SK-N-SH treated with all-trans-retinoic acid at 6 μM for 48 hours (cell line): Measurements from ENCODE around the gene FAR1.

Experiments
- ATAC-seq: fragments of 200-7000 bp; cut with Tn5 transposase; 3 replicates; pipeline ENCODE4 v1.9.1; 2020; ENCODE audit warnings: mild to moderate bottlenecking, moderate library complexity
- ARNTL ChIP-seq: fragments of 450-650 bp; formaldehyde crosslinking; IDR thresholded peaks from 2 replicates; pipeline ENCODE4 v1.5.0; 2020; ENCODE audit warnings: low read depth, mild to moderate bottlenecking, moderate library complexity, borderline replicate concordance
- BACH2 ChIP-seq: fragments of 250-450 bp; sonication (Bioruptor Pico); IDR thresholded peaks from 2 replicates; pipeline ENCODE4 v1.9.0; 2021; ENCODE audit warnings: mild to moderate bottlenecking, borderline replicate concordance
- CSDC2 ChIP-seq: fragments of 250-450 bp; sonication (Bioruptor Pico); IDR thresholded peaks from 2 replicates; pipeline ENCODE4 v1.5.0; 2020; ENCODE audit warnings: mild to moderate bottlenecking, moderate library complexity
- ESRRG ChIP-seq: fragments of 250-450 bp; sonication (Bioruptor Pico); IDR thresholded peaks from 2 replicates; pipeline ENCODE4 v1.6.1; 2021; ENCODE audit warnings: mild to moderate bottlenecking
- GLIS3 ChIP-seq: fragments of 250-450 bp; sonication (Bioruptor Pico); IDR thresholded peaks from 2 replicates; pipeline ENCODE4 v1.5.0; 2020; ENCODE audit warnings: mild to moderate bottlenecking, moderate library complexity
- ISL1 ChIP-seq: fragments of 250-450 bp; sonication (Bioruptor Pico); IDR thresholded peaks from 2 replicates; pipeline ENCODE4 v2.1.2; 2022; ENCODE audit warnings: mild to moderate bottlenecking, moderate library complexity
- OSR1 ChIP-seq: fragments of 250-450 bp; sonication (Bioruptor Pico); IDR thresholded peaks from 2 replicates; pipeline ENCODE4 v1.8.0; 2022; ENCODE audit warnings: moderate library complexity, mild to moderate bottlenecking, inconsistent platforms
- PATZ1 ChIP-seq: fragments of 250-450 bp; sonication (Bioruptor Pico); IDR thresholded peaks from 2 replicates; pipeline ENCODE4 v1.8.0; 2020; ENCODE audit warnings: mild to moderate bottlenecking, moderate library complexity, borderline replicate concordance
- POU6F1 ChIP-seq: fragments of 250-450 bp; sonication (Bioruptor Pico); IDR thresholded peaks from 2 replicates; pipeline ENCODE4 v1.8.0; 2021; ENCODE audit warnings: low read depth, mild to moderate bottlenecking, moderate library complexity, borderline replicate concordance
- PPARA ChIP-seq: fragments of 250-450 bp; sonication (Bioruptor Pico); IDR thresholded peaks from 2 replicates; pipeline ENCODE4 v1.5.0; 2020; ENCODE audit warnings: mild to moderate bottlenecking, borderline replicate concordance
- RARB ChIP-seq: fragments of 250-450 bp; sonication (Bioruptor Pico); IDR thresholded peaks from 2 replicates; pipeline ENCODE4 v1.8.0; 2021; ENCODE audit warnings: mild to moderate bottlenecking, moderate library complexity
- SNAI2 ChIP-seq: fragments of 250-450 bp; sonication (Bioruptor Pico); IDR thresholded peaks from 2 replicates; pipeline ENCODE4 v1.5.0; 2020; ENCODE audit warnings: mild to moderate bottlenecking, moderate library complexity
- TCF4 ChIP-seq: fragments of 250-450 bp; sonication (Bioruptor Pico); IDR thresholded peaks from 2 replicates; pipeline ENCODE4 v1.8.0; 2021; ENCODE audit warnings: mild to moderate bottlenecking, moderate library complexity, borderline replicate concordance
- TOX ChIP-seq: fragments of 250-450 bp; sonication (Bioruptor Pico); IDR thresholded peaks from 2 replicates; pipeline ENCODE4 v1.8.0; 2021; ENCODE audit warnings: mild to moderate bottlenecking, moderate library complexity, borderline replicate concordance
- TSHZ2 ChIP-seq: fragments of 250-450 bp; sonication (Bioruptor Pico); IDR thresholded peaks from 2 replicates; pipeline ENCODE4 v1.5.0; 2020; ENCODE audit warnings: mild to moderate bottlenecking, moderate library complexity
- ZC3H10 ChIP-seq: fragments of 250-450 bp; sonication (Bioruptor Pico); IDR thresholded peaks from 2 replicates; pipeline ENCODE4 v1.5.1; 2021; ENCODE audit warnings: mild to moderate bottlenecking, moderate library complexity
- ZFP30 ChIP-seq: fragments of 450-650 bp; formaldehyde crosslinking; IDR thresholded peaks from 2 replicates; pipeline ENCODE4 v1.5.0; 2022; ENCODE audit warnings: mild to moderate bottlenecking, moderate library complexity
- ZNF565 ChIP-seq: fragments of 450-650 bp; formaldehyde crosslinking; conservative IDR thresholded peaks from 2 replicates; pipeline ENCODE4 v1.5.0; 2020; ENCODE audit warnings: low read depth, mild to moderate bottlenecking, moderate library complexity
- ZNF8 ChIP-seq: fragments of 450-650 bp; formaldehyde crosslinking; IDR thresholded peaks from 2 replicates; pipeline ENCODE4 v1.5.0; 2020; ENCODE audit warnings: mild to moderate bottlenecking, moderate library complexity
- TF ChIP-seq, protein P1 (sequence below): fragments of 250-450 bp; sonication (Bioruptor Pico); IDR thresholded peaks from 2 replicates; pipeline ENCODE4 v1.5.1; 2021; ENCODE audit warnings: mild to moderate bottlenecking, moderate library complexity
- TF ChIP-seq, protein P2 (sequence below): fragments of 250-450 bp; sonication (Bioruptor Pico); IDR thresholded peaks from 2 replicates; pipeline ENCODE4 v1.5.1; 2020; ENCODE audit warnings: low read depth, mild to moderate bottlenecking, moderate library complexity

Gene FAR1

GRCh38 chr11:13681446-13681845, 13.0 kb downstream of the FAR1 start:
- ATAC-seq, result no peak
- no peak for TF ChIP-seq TCF4
- TF ChIP-seq, protein P1, sequence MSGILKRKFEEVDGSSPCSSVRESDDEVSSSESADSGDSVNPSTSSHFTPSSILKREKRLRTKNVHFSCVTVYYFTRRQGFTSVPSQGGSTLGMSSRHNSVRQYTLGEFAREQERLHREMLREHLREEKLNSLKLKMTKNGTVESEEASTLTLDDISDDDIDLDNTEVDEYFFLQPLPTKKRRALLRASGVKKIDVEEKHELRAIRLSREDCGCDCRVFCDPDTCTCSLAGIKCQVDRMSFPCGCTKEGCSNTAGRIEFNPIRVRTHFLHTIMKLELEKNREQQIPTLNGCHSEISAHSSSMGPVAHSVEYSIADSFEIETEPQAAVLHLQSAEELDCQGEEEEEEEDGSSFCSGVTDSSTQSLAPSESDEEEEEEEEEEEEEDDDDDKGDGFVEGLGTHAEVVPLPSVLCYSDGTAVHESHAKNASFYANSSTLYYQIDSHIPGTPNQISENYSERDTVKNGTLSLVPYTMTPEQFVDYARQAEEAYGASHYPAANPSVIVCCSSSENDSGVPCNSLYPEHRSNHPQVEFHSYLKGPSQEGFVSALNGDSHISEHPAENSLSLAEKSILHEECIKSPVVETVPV (CRISPR knock-in tag), result no peak
- no peak for TF ChIP-seq BACH2 (CRISPR knock-in tag)
- no peak for TF ChIP-seq ZC3H10 (CRISPR knock-in tag)
- no peak for TF ChIP-seq ESRRG (CRISPR knock-in tag)
- TF ChIP-seq, protein P2, sequence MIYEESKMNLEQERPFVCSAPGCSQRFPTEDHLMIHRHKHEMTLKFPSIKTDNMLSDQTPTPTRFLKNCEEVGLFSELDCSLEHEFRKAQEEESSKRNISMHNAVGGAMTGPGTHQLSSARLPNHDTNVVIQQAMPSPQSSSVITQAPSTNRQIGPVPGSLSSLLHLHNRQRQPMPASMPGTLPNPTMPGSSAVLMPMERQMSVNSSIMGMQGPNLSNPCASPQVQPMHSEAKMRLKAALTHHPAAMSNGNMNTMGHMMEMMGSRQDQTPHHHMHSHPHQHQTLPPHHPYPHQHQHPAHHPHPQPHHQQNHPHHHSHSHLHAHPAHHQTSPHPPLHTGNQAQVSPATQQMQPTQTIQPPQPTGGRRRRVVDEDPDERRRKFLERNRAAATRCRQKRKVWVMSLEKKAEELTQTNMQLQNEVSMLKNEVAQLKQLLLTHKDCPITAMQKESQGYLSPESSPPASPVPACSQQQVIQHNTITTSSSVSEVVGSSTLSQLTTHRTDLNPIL, result no peak
- no peak for TF ChIP-seq CSDC2
- no peak for TF ChIP-seq GLIS3 (CRISPR knock-in tag)
- no peak for TF ChIP-seq PPARA (CRISPR knock-in tag)
- TF ChIP-seq ISL1 (CRISPR knock-in tag), result no peak
- no peak for TF ChIP-seq SNAI2 (CRISPR knock-in tag)
- no peak for TF ChIP-seq OSR1 (CRISPR knock-in tag)
- TF ChIP-seq ARNTL (CRISPR knock-in tag), result no peak
- TF ChIP-seq RARB (CRISPR knock-in tag), result no peak
- no peak for TF ChIP-seq PATZ1
- TF ChIP-seq ZFP30, result no peak
- no peak for TF ChIP-seq TOX (CRISPR knock-in tag)
- no peak for TF ChIP-seq POU6F1

DNA sequence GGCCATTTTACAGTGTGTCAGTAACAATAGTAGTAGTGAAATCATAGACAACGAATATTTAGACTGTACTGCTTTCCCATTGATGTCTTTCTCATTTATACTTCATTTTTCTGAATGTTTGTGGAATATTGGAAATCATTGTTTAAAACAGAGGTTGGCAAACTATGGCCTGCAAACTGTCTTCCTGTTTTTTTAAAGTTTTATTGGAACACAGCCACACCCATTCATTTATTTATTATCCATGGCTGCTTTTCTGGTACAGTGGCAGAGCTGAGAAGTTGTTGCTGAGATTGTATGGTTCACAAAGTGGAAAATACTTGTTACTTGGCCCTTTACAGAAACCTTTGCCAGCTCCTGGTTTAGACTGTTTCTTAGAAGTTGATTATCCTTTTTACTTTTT, 13.7 kb downstream of the FAR1 start:
- TF ChIP-seq SNAI2 (CRISPR knock-in tag) (no peak), BACH2 (CRISPR knock-in tag) (no peak), OSR1 (CRISPR knock-in tag) (no peak), ZNF8 (no peak), CSDC2 (no peak), TCF4 (no peak)
- ATAC-seq, result no peak

DNA sequence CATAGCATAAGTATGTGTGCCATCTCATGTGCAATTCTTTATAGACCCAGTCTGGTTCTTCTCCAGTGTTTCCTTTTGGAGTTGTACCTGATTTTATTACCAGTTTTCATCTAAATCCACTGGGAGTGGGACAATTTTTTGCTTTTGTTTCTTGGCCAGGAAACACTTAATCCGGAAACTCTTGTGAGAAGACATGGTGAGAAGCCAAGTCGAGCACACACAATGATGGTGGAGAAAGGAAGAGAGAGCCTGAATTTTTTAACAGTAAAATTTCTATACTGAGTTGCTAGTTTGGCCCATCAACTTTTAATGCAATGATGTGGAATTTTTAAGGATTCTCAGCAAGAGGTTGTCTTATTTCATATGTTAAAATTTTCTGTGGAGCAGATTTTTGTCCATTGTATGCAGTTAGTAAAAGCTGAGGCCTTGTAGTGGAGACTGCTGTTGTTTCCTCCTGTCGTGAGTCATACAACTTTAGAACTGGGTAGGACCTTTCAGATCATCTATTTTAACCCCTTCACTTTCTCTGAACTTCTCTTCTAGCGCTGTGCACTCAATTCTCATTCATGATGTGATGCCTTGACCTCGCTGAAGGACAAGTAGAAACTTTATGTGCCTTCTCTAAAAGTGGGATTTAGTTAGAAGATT, 17.1 kb downstream of the FAR1 start:
- ATAC-seq, result no peak
- TF ChIP-seq TSHZ2 (no peak), ESRRG (CRISPR knock-in tag) (no peak), TCF4 (no peak), OSR1 (CRISPR knock-in tag) (no peak), RARB (CRISPR knock-in tag) (no peak), ARNTL (CRISPR knock-in tag) (no peak), SNAI2 (CRISPR knock-in tag) (no peak), ZNF565 (CRISPR knock-in tag) (no peak), GLIS3 (CRISPR knock-in tag) (no peak), PPARA (CRISPR knock-in tag) (no peak), ZFP30 (no peak), ZC3H10 (CRISPR knock-in tag) (no peak), ISL1 (CRISPR knock-in tag) (no peak), POU6F1 (no peak)
- TF ChIP-seq, protein P2, result no peak
- TF ChIP-seq, protein P1 (CRISPR knock-in tag), result no peak
